PC-3 (cell line): Measurements from ENCODE around the gene SEPTIN5. TPM values are rescaled to one million over a fixed set of nuclear protein-coding genes. Genes with fewer than 3 reads are reported as not detected.

Experiments
- ATAC-seq: fragments of 200-7000 bp; cut with Tn5 transposase; 2 replicates; pipeline ENCODE4 v1.9.1; 2020; ENCODE audit warnings: mild to moderate bottlenecking, moderate library complexity
- BruUV-seq: library from RNA; stranded (reverse); fragments of 400-500 nt; replicated peaks from 2 replicates; lab custom pipeline; 2021; lab: Mats Ljungman, UMichigan
- CTCF ChIA-PET: fragments of 300-600 bp; sonication (Branson Sonifier 250); formaldehyde crosslinking; loops from one replicate; lab custom pipeline; 2022; ENCODE audit warnings: antibody characterized with exemption; lab: Charles Lee
- POLR2A ChIA-PET: fragments of 300-600 bp; sonication (Branson Sonifier 250); formaldehyde crosslinking; loops from one replicate; lab custom pipeline; 2022; ENCODE audit warnings: antibody characterized with exemption; ENCODE audit not compliant: unreplicated experiment; lab: Charles Lee
- DNase-seq: peaks from one replicate; pipeline ENCODE4 v3.0.0-alpha.2; 2015
- H2AFZ ChIP-seq: fragments of 300-600 bp; sonication (generic); 2 replicates; pipeline ENCODE4 v1.6.0; 2016; ENCODE audit warnings: antibody characterized with exemption, low read length
- H3F3A ChIP-seq: fragments of 300-600 bp; sonication (generic); one replicate; pipeline ENCODE4 v1.6.0; 2017; ENCODE audit warnings: antibody characterized with exemption, low read length, control low read depth, mild to moderate bottlenecking; ENCODE audit not compliant: unreplicated experiment
- H3K27ac ChIP-seq: fragments of 300-600 bp; sonication (generic); 2 replicates; pipeline ENCODE4 v1.5.1; 2016; ENCODE audit warnings: mild to moderate bottlenecking, low read length
- H3K27me3 ChIP-seq: fragments of 300-600 bp; sonication (generic); 2 replicates; pipeline ENCODE4 v1.6.1; 2016; ENCODE audit warnings: low read length, mixed read lengths
- H3K36me3 ChIP-seq: fragments of 300-600 bp; sonication (generic); 2 replicates; pipeline ENCODE4 v1.6.1; 2016; ENCODE audit warnings: low read depth, mixed run types, low read length, mixed read lengths
- H3K4me1 ChIP-seq: fragments of 300-600 bp; sonication (generic); 2 replicates; pipeline ENCODE4 v1.5.1; 2016; ENCODE audit warnings: low read length; ENCODE audit not compliant: insufficient read depth
- H3K4me2 ChIP-seq: fragments of 300-600 bp; sonication (generic); 2 replicates; pipeline ENCODE4 v1.6.0; 2016; ENCODE audit warnings: low read length
- H3K4me3 ChIP-seq: fragments of 300-600 bp; sonication (generic); 2 replicates; pipeline ENCODE4 v1.5.1; 2016; ENCODE audit warnings: mild to moderate bottlenecking, low read length, mixed read lengths
- H3K79me2 ChIP-seq: fragments of 300-600 bp; sonication (generic); 2 replicates; pipeline ENCODE4 v1.6.1; 2017; ENCODE audit warnings: low read length, mixed read lengths
- H3K9ac ChIP-seq: fragments of 300-600 bp; sonication (generic); 2 replicates; pipeline ENCODE4 v1.6.0; 2016; ENCODE audit warnings: mild to moderate bottlenecking, low read length
- H3K9me2 ChIP-seq: fragments of 300-600 bp; sonication (generic); replicated peaks from 2 replicates; pipeline ENCODE4 v1.6.1; 2016; ENCODE audit warnings: mixed run types, low read length, mixed read lengths
- H3K9me3 ChIP-seq: fragments of 300-600 bp; sonication (generic); 2 replicates; pipeline ENCODE4 v1.6.1; 2016; ENCODE audit warnings: low read length, mixed read lengths
- H4K20me1 ChIP-seq: fragments of 300-600 bp; sonication (generic); 2 replicates; pipeline ENCODE4 v1.6.1; 2016; ENCODE audit warnings: low read length, mixed read lengths
- EZH2 ChIP-seq: fragments of 300-600 bp; sonication (generic); IDR thresholded peaks from one replicate; pipeline ENCODE4 v1.6.1; 2017; ENCODE audit warnings: antibody characterized with exemption, mild to moderate bottlenecking, low read length; ENCODE audit not compliant: unreplicated experiment
- EZH2phosphoT487 ChIP-seq: fragments of 300-600 bp; sonication (generic); IDR thresholded peaks from 2 replicates; pipeline ENCODE4 v1.6.1; 2018; ENCODE audit warnings: mild to moderate bottlenecking, antibody characterized with exemption, low read length, borderline replicate concordance
- intact Hi-C: fragments of 100-400 bp; cut with micrococcal nuclease; formaldehyde crosslinking; loops from 2 replicates; pipeline ENCODE4 v1.9.0; 2023
- total RNA-seq: library from RNA; depleted of rRNA; stranded (reverse); fragments of >200 nt; gene quantifications from 2 replicates; pipeline ENCODE4 v1.2.3, GENCODE V29; 2014
- TF ChIP-seq, protein P1 (sequence below): fragments of 300-600 bp; sonication (generic); conservative IDR thresholded peaks from 2 replicates; pipeline ENCODE4 v1.5.1; 2017; ENCODE audit warnings: antibody characterized with exemption, low read depth, mild to moderate bottlenecking, low read length

SEPTIN5 gene
- total RNA-seq, 1 experiment from 2014 or later: 27.5 TPM

DNA sequence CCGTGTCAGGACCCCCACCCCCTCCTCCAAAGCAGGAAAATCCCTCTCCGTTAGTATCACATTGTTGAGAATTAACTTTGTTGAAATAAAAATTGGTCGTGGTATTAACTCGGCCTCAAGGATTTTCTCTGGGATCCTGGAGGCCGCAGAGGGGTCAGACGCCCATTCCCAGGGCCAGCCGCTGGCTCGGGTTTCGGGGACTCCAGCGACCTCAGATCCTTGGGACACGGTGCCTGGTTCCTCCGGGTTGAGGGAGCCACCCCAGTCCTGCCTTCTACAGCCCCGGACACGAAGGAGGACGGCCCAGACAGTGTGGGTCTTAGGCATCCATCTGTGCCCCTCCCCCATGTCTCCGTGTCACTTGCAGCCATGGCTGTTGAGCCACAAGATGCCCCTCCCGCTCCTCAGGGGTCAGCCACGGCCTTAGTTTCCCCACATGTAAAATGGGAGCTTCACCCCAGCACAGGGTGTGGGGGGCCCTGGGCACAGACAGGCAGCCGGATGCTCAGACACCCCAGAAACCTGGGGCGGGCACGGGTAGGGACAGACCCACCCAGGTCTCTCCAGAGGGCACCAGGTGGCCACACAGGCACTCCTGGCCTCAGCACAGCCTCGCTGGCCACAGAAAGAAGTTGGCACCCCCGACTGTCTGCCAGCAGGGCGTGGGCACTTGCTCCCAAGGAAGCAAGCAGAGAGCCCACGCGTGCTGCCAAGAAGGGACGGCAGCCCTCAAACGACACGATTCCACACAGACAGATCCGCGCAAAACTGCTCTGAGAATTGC lies 24.6 kb downstream of the SEPTIN5 start:
- CTCF ChIA-PET: no interaction called here

DNA sequence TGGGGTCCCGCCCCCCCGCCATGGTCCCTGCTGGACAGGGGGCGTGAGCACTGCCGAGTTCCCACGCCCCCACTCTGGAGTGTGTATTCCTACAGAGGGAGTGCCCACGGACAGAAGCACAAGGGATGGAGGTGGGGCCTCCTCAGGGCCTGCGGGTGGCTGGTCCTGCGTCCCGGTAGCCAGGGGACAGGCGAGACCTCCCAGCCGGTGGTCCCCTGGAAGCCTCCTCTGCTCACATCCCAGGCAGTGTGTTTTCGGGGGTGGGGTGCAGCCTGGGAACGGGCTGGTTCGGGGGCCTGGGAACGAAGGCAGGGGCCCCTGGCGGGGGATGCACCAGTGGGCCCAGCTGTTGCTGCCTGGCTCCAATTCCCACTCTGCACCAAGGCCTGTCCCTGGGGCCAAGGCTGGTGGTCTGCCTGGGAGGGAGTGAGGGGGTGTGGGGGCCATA lies 25.2 kb downstream of the SEPTIN5 start:
- Histone ChIP-seq H3K9me3 (no peaks in the 10 kb centered on the region), H3F3A (no peaks in the 10 kb centered on the region), H3K9me2 (no peaks in the 10 kb centered on the region), H4K20me1 (no peaks in the 10 kb centered on the region), H3K4me1 (no peaks in the 10 kb centered on the region), H3K27me3 (no peaks in the 10 kb centered on the region), H3K36me3 (no peaks in the 10 kb centered on the region), H3K4me3 (no peak overlapping the region), H3K79me2 (no peaks in the 10 kb centered on the region), H2AFZ (no peak overlapping the region), H3K4me2 (no peak overlapping the region), H3K9ac (no peak overlapping the region), H3K27ac (no peak overlapping the region)
- intact Hi-C loops: no loop called here
- no TSS peak for BruUV-seq
- ATAC-seq (no peak), DNase-seq (no peak)
- TF ChIP-seq EZH2phosphoT487 (no peak), EZH2 (no peak)
- TF ChIP-seq, protein P1, sequence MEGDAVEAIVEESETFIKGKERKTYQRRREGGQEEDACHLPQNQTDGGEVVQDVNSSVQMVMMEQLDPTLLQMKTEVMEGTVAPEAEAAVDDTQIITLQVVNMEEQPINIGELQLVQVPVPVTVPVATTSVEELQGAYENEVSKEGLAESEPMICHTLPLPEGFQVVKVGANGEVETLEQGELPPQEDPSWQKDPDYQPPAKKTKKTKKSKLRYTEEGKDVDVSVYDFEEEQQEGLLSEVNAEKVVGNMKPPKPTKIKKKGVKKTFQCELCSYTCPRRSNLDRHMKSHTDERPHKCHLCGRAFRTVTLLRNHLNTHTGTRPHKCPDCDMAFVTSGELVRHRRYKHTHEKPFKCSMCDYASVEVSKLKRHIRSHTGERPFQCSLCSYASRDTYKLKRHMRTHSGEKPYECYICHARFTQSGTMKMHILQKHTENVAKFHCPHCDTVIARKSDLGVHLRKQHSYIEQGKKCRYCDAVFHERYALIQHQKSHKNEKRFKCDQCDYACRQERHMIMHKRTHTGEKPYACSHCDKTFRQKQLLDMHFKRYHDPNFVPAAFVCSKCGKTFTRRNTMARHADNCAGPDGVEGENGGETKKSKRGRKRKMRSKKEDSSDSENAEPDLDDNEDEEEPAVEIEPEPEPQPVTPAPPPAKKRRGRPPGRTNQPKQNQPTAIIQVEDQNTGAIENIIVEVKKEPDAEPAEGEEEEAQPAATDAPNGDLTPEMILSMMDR: no peak
- CTCF ChIA-PET: no interaction called here
- POLR2A ChIA-PET: no interaction called here

More for the DNA sequence above, 24.6 kb downstream of the SEPTIN5 start:
- Histone ChIP-seq H3K79me2 (no peaks in the 10 kb centered on the region), H3K27ac (no peak overlapping the region), H3K9ac (no peak overlapping the region), H3K9me3 (no peaks in the 10 kb centered on the region), H3K9me2 (no peaks in the 10 kb centered on the region), H3K4me3 (no peak overlapping the region), H3K4me2 (no peak overlapping the region), H3F3A (no peaks in the 10 kb centered on the region), H2AFZ (no peak overlapping the region), H4K20me1 (no peaks in the 10 kb centered on the region), H3K4me1 (no peaks in the 10 kb centered on the region), H3K36me3 (no peaks in the 10 kb centered on the region), H3K27me3 (no peaks in the 10 kb centered on the region)
- no peak for ATAC-seq
- POLR2A ChIA-PET: no interaction called here
- TF ChIP-seq, protein P1: no peak
- TF ChIP-seq EZH2 (no peak), EZH2phosphoT487 (no peak)
- DNase-seq: no peak
- no TSS peak for BruUV-seq
- intact Hi-C loops: no loop called here

DNA sequence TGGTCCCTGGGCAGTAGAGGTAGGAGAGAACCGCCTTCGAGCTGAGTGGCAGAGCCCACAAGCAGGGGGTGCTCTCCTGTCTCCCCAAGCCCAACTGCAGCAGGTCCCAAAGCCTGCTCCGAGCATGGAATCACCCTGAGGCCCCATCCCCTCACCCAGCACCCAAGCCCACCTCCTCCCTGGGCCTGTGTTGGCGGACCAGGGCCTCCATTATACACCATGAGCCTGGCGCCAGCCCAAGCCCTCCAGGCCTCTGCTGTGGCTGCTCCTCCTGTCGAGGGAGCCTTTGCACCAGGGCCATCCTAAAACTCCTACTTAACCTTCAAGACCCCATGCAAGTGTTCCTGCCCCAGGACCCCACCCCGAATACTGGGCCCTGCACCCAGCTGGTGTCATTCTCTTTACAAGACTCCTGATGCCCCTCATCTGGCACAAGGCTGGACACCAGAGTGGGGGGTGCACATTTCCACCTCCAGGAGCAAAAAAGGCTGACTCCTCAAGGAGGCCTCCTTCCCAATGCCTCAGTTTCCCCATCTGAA lies 25.7 kb downstream of the SEPTIN5 start:
- intact Hi-C loops: no loop called here
- Histone ChIP-seq H3K4me1 (no peaks in the 10 kb centered on the region), H3K27ac (no peak overlapping the region), H3K9me3 (no peaks in the 10 kb centered on the region), H3K9me2 (no peaks in the 10 kb centered on the region), H3K9ac (no peak overlapping the region), H2AFZ (no peak overlapping the region), H3K36me3 (no peaks in the 10 kb centered on the region), H3F3A (no peaks in the 10 kb centered on the region), H3K79me2 (no peaks in the 10 kb centered on the region), H4K20me1 (no peaks in the 10 kb centered on the region), H3K4me2 (no peak overlapping the region), H3K27me3 (no peaks in the 10 kb centered on the region), H3K4me3 (no peak overlapping the region)
- BruUV-seq: no TSS peak
- no peak for DNase-seq
- ChIA-PET POLR2A (no interaction called here), CTCF (no interaction called here)
- no peak for TF ChIP-seq EZH2phosphoT487
- TF ChIP-seq, protein P1: no peak
- TF ChIP-seq EZH2: no peak
- ATAC-seq: no peak
